GM10847 (cell line): ENCODE measurements around the gene ABI2.

ENCODE experiments used
- POLR2A ChIP-seq: IDR thresholded peaks from 2 replicates; pipeline ENCODE4 v1.6.1; 2011; ENCODE audit not compliant: insufficient read length; ENCODE audit errors: extremely low read depth

Gene ABI2

DNA sequence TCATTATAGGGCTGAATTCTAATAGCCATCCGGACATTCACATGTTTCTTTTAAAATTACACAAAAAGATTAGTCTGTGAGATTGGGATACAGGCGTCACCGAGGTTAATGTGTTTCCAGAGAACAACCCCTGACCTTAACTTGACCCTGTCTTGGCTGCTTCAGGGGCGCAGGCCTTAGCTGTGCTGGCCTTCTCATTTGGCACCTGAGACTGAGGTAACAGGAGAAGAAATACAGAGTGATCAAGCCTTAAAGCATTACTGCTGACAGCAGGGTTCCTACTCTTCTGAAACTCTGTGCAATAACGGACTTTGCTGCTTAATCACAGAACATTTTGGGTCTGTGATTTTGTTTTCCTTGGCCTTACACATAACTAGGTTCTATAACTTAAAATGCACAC is 114.3 kb downstream of the ABI2 start:
- no peak for TF ChIP-seq POLR2A

DNA sequence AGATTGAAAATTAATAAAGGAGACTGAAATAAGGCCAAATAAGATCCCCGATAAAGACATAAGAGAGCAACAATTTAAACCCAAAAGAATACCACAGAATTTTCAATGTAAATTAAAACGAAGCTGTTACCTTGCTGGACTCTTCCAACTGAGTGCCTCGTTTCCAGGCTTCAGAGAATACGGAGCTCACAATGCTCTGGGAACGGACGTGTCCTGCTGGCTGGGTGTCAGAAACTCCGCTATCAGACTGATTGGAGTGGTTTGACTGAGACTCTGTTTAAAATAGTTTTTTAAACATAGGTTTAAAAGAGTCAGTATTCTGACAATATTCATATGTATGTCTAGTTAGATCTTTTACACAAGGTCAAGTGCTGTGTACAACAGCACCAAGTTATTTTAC is 116.5 kb downstream of the ABI2 start:
- TF ChIP-seq POLR2A: no peak

DNA sequence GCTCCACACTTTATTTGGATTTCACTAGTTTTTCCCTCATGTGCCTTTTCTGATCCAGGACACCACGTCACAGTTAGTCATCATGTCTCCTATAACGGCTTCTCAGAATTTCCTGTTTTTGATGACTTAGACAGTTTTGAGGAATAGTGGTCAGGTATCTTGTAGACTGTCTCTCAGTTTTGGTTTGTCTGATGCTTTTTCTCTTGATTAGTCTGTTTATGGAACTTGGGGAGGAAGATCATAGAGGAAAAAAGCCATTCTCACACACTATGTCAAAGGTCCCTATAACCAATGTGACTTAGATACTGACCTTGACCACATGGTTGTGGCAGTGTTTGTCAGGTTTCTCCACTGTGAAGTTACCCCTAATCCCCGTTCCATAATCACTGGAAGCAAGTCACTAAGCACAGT is 117.9 kb downstream of the ABI2 start:
- no peak for TF ChIP-seq POLR2A

DNA sequence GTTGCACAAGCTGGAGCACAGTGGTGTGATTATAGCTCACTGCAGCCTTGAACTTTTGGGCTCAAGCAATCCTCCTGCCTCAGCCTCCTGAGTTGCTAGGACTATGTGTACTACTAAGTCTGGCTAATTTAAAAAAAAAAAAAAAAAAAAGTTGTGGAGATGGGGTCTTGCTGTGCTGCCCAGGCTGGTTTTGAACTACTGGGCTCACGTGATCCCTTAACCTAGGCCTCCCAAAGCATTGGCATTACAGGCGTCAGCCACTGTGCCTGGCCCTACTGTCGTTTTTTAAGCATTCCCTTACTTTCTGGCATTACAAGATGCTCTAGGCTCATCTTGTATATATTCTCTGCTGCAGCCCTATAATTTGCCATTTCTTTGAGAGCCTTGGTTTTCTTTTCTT is 118.6 kb downstream of the ABI2 start:
- TF ChIP-seq POLR2A: no peak

DNA sequence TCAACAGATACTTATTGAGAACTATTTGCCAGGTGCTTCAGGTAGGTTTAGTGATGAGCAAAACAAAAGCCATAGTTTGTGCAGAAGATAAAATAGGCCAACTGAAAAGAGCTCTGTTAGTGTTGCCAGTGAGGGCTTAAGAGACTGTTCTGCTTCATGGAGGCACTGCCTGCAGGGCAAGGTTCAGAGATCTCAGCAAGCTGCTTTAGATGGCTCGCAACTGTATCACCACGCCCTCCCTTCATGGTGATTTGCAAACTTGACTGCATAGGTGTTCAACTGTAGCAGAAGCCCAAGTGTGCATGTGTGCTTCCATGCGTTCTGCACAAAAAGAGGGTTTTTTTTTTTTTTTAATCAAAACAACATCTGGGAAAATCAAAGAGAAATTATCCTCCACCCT is 122.4 kb downstream of the ABI2 start:
- no peak for TF ChIP-seq POLR2A

DNA sequence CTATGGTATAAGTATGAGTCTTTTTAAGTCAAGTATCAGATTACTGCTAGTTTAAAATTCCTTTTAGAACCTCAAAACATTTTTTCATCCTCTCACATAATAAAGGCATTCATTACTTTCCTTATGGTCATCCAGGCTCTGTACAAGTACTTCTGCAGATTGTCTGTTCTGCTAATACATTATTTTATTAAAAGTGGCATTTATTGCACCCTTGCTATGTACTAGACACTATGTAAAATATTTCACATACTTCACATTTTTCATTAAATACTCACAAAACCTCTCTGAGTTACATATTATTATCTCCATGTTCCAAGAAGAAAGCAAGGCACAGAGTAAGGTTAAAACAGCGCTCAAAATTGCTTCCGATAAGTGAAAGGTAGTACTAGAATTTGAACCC is 122.8 kb downstream of the ABI2 start:
- no peak for TF ChIP-seq POLR2A

DNA sequence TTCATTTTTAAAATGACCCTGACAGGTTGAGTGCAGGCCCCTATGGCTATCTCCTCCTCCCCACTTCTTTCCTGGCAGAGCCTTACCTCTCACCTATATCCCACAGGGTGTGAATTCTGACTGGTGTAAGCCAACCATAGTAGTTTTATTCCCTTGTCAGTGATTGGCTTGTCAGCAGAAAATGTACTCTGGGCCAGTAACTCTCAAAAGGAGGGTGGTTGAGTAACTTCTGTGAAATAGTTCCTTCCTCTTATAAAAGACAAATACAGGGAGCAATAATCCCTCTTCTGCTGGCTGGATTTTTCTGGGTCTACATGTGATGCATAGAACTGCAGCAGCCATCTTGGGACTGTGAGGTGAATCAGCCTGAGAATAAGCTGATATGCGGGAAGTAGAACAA is 123.5 kb downstream of the ABI2 start:
- no peak for TF ChIP-seq POLR2A

DNA sequence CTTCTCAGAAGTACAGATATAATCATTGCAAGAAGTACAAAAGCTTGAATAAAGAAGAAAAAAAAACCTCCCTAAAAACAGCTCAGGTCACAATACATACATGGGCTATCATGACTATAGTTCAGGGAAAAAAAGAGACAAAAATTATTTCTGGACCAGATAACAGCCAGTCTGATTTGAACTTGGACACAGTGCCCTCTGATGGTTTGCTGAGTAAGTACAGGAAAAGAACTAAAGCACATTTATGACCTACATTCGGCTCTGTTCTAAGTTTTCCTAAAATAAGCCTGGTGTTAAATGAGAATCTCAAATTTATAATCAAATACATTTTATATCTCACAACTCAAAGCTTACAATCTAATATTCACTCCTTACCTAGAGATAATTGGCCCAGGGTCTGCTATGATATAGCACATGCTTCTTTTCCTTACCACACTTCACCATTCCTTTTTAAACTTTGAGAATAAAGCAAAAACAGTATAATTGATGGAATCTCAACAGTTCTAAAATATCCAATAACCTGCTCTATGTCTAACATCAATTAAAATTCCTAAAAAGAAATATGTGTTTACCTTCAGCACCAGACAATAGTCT is 125.8 kb downstream of the ABI2 start:
- TF ChIP-seq POLR2A: no peak

DNA sequence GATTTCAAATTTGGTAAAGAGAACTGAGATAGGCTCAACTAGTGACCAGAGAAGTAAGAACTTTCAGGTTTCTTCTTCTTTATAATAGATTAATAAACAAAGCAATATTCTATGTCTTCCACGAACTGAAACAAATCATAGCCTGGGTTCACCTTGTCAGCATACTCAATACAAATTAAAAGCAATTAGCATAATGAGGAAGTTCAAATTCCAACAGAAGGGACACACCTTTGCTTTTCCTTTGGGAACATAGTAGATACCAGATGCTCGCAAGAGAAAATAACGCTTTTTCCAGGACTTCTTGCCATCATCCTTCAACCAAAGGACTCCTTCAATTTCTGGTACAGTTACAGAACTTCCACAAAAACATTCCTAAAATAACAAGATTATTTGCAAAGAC is 127.0 kb downstream of the ABI2 start:
- no peak for TF ChIP-seq POLR2A

DNA sequence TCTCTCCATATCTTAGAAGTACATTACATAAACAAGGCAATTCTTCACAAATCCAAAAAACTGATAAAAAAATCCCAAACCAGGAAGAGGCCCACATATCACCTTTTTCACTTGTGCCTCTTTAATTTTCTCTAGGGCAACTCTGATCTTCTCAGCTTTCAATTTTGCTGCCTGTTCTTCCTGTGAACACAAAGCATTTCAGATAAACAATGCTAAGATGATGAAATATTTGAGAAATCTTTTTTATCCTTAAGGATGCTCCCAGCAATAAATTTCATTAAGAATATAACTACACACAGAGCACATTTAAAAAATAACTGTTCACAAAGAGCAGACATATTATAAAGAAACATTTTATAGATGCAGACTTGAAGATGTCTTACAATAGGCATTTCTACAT is 133.6 kb downstream of the ABI2 start:
- TF ChIP-seq POLR2A: no peak

DNA sequence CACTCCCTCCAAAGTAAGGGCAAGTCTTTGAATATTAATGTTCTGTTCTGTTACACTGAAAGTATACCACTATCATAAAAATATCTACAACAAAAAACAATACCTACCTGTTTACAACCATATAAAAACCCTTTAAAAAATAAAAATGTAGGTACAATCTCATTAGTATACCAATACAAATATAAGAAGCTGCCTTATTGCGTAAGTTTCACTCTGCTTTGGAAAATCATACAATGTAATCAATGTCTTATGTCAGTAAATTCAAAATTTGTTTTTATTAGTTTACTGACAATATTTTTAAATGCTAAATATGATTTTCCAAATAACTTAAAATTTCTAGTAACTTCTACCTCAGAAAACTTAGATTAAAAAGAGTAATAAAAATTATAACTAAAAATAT is 134.1 kb downstream of the ABI2 start:
- no peak for TF ChIP-seq POLR2A

DNA sequence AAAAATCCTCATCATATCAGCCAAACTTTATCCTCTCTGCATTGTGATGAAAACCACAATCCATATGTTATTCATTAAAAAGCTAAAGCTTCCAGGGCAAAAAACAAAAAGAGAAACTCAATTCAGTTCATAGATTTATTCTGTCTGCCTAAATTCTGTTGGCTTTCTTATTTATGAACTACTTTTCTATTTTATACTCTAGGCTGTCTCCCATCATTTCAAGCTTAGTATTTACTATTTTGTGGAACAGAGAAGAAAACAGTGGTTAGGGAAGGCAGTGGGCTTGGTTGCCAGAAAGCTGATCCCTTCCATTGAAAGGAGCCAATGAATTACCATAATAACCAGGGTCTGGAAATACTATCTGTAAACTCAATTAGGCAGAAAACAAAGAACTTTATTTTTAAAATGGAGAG is 135.1 kb downstream of the ABI2 start:
- TF ChIP-seq POLR2A: no peak

DNA sequence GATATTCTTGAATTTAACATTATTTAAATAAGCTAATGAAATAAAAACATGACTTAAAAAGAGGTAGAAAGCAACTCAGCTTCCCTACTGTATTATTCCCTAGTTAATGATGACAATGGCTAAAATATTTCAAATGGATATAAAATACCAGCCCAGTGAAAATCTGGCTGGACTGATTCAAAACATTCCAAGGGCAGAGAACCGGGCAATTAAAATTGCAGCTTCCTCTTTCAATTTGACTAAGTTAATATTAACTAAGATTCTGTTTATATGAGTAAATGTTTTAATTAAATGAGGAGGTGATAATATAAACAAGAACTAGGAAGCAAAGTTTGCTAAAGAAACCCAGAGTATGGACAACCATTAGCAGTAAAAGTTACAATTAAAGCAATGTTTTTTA is 141.4 kb downstream of the ABI2 start:
- no peak for TF ChIP-seq POLR2A

DNA sequence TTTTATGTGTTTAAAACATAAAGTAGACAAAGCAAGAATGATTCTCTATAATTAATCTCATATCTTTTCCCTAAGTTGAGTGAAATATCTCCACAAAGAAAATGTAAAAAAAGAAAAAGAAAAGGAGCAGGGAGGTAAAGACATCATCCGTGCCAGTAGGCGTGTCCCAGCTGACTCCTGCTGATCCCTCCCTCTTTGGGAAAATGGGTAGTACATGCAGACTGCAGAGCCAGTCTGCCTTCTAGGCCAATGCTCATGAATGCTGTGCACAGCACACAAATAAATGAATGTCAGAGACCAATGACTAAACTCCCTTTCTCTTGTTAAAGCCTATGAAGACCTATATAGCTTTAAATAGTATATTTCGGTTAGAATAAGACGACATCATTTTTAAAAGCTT is 142.2 kb downstream of the ABI2 start:
- no peak for TF ChIP-seq POLR2A

DNA sequence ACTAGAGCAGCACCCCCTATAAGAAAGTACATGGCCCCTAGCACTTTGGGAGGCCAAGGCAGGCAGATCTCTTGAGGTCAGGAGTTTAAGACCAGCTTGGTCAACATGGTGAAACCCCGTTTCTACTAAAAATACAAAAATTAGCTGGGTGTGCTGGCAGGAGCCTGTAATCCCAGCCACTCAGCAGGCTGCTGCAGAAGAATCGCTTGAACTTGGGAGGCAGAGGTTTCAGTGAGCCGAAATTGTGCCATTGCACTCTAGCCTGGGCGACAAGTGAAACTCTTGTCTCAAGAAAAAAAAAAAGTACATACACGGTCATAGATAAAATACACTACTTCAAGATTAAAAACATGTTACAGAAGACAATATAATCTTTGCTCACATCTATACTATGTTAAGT is 143.1 kb downstream of the ABI2 start:
- no peak for TF ChIP-seq POLR2A

DNA sequence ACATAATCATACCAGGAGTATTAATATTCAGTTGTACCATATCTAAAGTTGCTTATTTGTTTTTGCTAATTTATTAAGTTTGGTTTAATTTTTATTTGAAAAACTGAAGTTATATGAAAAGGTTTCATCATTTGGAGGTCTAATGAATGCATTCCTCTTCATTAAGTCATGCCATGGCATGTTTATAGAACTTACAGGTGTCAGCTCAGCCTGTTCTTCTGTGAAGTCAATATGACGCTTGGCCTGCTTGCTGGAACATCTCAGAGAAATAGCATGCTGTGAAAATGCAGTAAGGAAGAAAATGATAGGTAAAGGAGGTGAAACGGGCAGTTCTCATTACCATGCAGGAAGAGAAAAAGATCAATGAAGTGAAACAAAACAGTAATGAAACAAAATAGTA is 148.7 kb downstream of the ABI2 start:
- TF ChIP-seq POLR2A: no peak

DNA sequence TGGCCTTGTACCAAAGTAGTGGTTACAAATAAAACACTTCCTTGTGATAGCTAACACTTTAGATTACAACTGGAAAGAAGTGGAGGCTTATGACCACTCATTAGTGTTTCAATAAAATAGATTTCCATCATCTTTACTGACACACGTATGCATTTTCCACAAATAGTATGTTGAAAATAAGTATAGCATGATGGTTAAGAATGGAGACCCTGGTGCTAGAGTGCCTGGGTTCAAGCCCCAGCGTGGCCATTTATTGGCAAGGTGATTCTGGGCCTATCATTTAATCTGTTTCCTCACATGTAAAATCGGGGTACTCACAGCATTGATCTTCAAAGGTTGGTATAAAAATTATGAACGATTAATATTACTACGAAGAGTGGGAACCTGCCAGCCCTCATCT is 152.4 kb downstream of the ABI2 start:
- TF ChIP-seq POLR2A: no peak

DNA sequence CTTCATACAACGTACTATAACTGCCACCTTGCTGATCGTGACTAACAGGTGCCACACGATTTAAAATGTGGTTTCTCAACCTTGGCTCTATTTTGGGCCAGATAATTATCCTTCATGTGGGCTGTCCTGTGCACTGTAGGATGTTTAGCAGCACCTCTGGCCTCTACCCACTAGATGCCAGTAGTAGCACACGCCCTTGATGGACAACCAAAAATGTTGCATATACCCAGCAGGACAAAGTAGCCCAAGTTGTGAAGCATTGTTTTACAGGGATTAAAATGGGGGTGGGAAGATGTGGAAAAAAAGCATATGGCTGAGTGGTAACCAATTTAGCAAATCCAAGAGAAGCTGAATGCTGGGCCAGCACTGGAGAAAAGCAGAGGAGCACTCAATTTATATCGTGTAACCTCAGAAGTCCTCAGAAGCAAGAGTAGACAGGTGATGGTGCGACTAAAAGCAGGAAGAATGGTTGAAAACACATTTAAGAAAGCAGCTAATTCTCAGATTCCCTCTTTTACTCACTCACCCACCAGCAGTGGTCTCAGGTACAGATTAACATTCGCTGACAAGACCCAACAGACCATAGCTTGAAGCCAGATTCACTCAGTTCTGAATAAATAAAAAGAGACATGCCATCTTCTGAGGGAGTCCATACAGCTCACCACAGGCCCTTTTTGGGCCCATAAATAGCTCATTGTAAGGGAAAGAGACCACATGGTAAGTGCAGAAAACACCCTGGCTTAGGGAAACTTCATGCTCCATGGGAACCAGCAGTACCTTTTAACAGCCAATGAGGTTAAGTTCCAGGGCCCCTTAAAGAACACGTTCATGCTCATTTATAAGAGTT is 156.3 kb downstream of the ABI2 start:
- no peak for TF ChIP-seq POLR2A

DNA sequence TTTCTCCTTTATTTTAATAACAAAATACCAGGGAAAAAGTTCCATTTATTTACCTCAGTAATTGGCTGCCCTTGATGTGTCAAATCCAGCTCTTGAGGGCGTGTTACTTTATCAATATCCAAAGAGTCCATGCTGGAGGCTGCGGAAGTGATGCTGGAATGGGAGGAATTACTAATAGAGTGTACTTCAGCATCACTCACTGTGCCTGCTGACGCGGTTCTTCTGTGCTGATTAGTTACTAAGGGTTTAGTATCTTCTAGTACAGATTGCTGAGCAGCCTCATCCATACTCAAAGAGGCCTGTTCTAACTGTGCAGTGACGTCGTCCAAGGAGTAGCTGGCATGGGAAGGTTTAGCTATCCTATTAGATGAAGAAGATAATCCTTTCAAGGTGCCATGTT is 161.3 kb downstream of the ABI2 start:
- no peak for TF ChIP-seq POLR2A
